Endothelial cell of umbilical vein (primary cell): Measurements from ENCODE around the gene FAM124B. TPM values are rescaled to one million over a fixed set of nuclear protein-coding genes. Genes with fewer than 3 reads are reported as not detected.

ENCODE experiments used
- BruUV-seq: library from RNA; stranded (reverse); fragments of 400-500 nt; replicated peaks from 2 replicates; lab custom pipeline; 2021; lab: Mats Ljungman, UMichigan
- CTCF ChIA-PET: fragments of 300-600, 350-600 bp; sonication (Branson Sonifier 250); formaldehyde crosslinking; loops from one replicate; lab custom pipeline; 2021; ENCODE audit warnings: antibody characterized with exemption, inconsistent platforms; lab: Charles Lee
- POLR2A ChIA-PET: fragments of 300-600, 350-600 bp; sonication (Branson Sonifier 250); formaldehyde crosslinking; loops from one replicate; lab custom pipeline; 2021; ENCODE audit warnings: antibody characterized with exemption, inconsistent platforms; lab: Charles Lee
- DNase-seq: peaks from one replicate; pipeline ENCODE4 v3.0.0-alpha.2; 2011; ENCODE audit warnings: low read depth, low spot score
- FAIRE-seq: peaks from 2 replicates; lab custom pipeline; 2011; peaks lifted over from hg19 to GRCh38; lab: Jason Lieb, UNC
- H2AFZ ChIP-seq: 2 replicates; pipeline ENCODE4 v1.6.0; 2012; ENCODE audit warnings: low read depth, low read length, control low read depth, inconsistent platforms
- H3K27ac ChIP-seq: 2 replicates; pipeline ENCODE4 v1.5.1; 2011; ENCODE audit warnings: low read depth, mild to moderate bottlenecking, control low read depth, low read length, moderate library complexity; ENCODE audit not compliant: insufficient read depth
- H3K27me3 ChIP-seq, 2 experiments: 2 replicates each; pipeline versions ENCODE4 v1.6.0 to v1.6.1; 2011; ENCODE audit warnings: low read length in 2 of 2, mixed read lengths in 1 of 2; ENCODE audit not compliant: control insufficient read depth in 2 of 2, insufficient read depth in 2 of 2
- H3K36me3 ChIP-seq, 2 experiments: 2 replicates in 1 of 2; 3 replicates in 1 of 2; pipeline ENCODE4 v1.5.1; 2011; ENCODE audit warnings: low read length in 2 of 2, mild to moderate bottlenecking in 1 of 2, moderate library complexity in 1 of 2; ENCODE audit not compliant: control insufficient read depth in 2 of 2, insufficient read depth in 2 of 2; ENCODE audit errors: extremely low read depth in 1 of 2
- H3K4me1 ChIP-seq: 3 replicates; pipeline ENCODE4 v1.5.1; 2011; ENCODE audit warnings: mild to moderate bottlenecking, low read length; ENCODE audit not compliant: control insufficient read depth, insufficient read depth; ENCODE audit errors: extremely low read depth
- H3K4me2 ChIP-seq: 2 replicates; pipeline ENCODE4 v1.6.1; 2011; ENCODE audit warnings: low read length, control low read depth, mixed read lengths; ENCODE audit not compliant: insufficient read depth
- H3K4me3 ChIP-seq, 3 experiments: fragments of 200-600 bp in 1 of 3; sonication (generic), shearing (Covaris generic) in 1 of 3; replicated peaks in 1 of 3; 2 replicates each; pipeline ENCODE4 v1.5.1; 2011 to 2016; ENCODE audit warnings: control low read depth in 3 of 3, low read length in 3 of 3, mild to moderate bottlenecking in 2 of 3, inconsistent platforms in 1 of 3, low read depth in 1 of 3, moderate library complexity in 1 of 3; ENCODE audit not compliant: insufficient read depth in 1 of 3
- H3K79me2 ChIP-seq: 2 replicates; pipeline ENCODE4 v1.6.0; 2012; ENCODE audit warnings: low read length, inconsistent platforms; ENCODE audit not compliant: control insufficient read depth, insufficient read depth
- H3K9ac ChIP-seq: replicated peaks from 2 replicates; pipeline ENCODE3; 2011; ENCODE audit warnings: low read length, control low read depth; ENCODE audit not compliant: insufficient read depth; ENCODE audit errors: extremely low read depth
- H3K9me1 ChIP-seq: replicated peaks from 3 replicates; pipeline ENCODE4 v1.6.0; 2011; ENCODE audit warnings: mild to moderate bottlenecking, low read length; ENCODE audit not compliant: control insufficient read depth, insufficient read depth; ENCODE audit errors: extremely low read depth
- H3K9me3 ChIP-seq: replicated peaks from 2 replicates; pipeline ENCODE4 v1.5.1; 2012; ENCODE audit warnings: low read length, inconsistent platforms; ENCODE audit not compliant: control insufficient read depth, insufficient read depth
- H4K20me1 ChIP-seq: replicated peaks from 2 replicates; pipeline ENCODE3; 2011; ENCODE audit warnings: mild to moderate bottlenecking, low read length; ENCODE audit not compliant: control insufficient read depth, insufficient read depth; ENCODE audit errors: extremely low read depth
- CTCF ChIP-seq, 2 donors: IDR thresholded peaks; 1 replicate in 1 of 2; 2 replicates in 1 of 2; pipeline ENCODE4 v1.5.1; 2011; ENCODE audit warnings: low read length in 2 of 2, mild to moderate bottlenecking in 2 of 2, moderate library complexity in 2 of 2, control low read depth in 1 of 2, inconsistent platforms in 1 of 2, low read depth in 1 of 2; ENCODE audit not compliant: insufficient read depth in 1 of 2; ENCODE audit errors: extremely low read depth in 1 of 2
- EZH2 ChIP-seq: IDR thresholded peaks from 2 replicates; pipeline ENCODE4 v1.6.1; 2012; ENCODE audit warnings: borderline replicate concordance, low read depth, mild to moderate bottlenecking, moderate library complexity, low read length, inconsistent platforms; ENCODE audit not compliant: severe bottlenecking
- JUN ChIP-seq: IDR thresholded peaks from 2 replicates; pipeline ENCODE4 v1.6.1; 2011; ENCODE audit warnings: borderline replicate concordance, low read depth; ENCODE audit not compliant: insufficient read length, insufficient read depth
- dilution Hi-C: fragments of 300-500 bp; cut with MboI; formaldehyde crosslinking; loops from one replicate; pipeline ENCODE4 v1.15.0; 2019; ENCODE audit warnings: low sequenced_read_pairs; ENCODE audit not compliant: extremely low pct_ligation_motif_present
- intact Hi-C: fragments of 100-400 bp; cut with micrococcal nuclease; formaldehyde crosslinking; loops from one replicate; pipeline ENCODE4 v1.10.0; 2022
- polyA plus RNA-seq, 4 experiments: library from polyadenylated mRNA; depleted of rRNA in 3 of 4; stranded (reverse) in 3 of 4; unstranded in 1 of 4; fragments of >200 nt; gene quantifications; 2 replicates each; pipeline versions ENCODE4 v1.2.1 to v1.2.3, GENCODE V29; 2011 to 2012; ENCODE audit warnings: missing spikeins in 1 of 4
- total RNA-seq: library from RNA; stranded (reverse); gene quantifications from 2 replicates; pipeline ENCODE4 v1.2.3, GENCODE V29; 2021

Gene FAM124B
- total and polyA plus RNA-seq, 2 donors (not counting 3 experiments of a cell fraction or from before 2014, with no cell fraction given): 82.0 to 119 TPM

DNA sequence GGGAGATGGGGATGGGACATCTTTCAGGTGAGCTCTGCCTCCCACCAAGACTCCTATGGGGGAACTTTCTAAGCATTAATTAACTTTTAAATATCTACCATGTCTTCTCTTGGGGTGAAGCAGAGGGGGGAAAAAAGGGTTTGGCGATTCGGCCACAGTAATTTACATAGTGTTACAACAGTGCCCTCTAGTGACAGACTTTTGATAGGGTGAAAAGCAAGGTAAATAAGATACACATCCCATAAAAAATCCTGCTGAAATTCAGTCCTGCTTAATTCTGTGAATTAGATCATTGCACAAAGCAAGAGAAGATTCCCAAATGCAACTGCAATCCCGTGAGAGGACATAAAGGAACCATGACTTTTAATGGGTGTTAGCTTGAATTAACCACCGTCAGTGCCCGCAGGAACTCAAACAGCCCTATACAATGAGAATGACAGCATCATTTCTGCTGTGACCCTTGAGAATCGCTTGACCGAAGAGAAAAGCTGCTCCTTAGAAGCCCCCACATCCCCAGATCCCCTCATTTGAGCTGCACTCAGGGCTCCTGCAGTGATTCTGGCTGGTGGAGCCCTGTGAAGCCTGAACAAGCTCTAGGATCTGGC lies 32.8 kb downstream of the FAM124B start:
- CTCF ChIA-PET: interaction anchor here (0.6 to 9.0 kb wide), 32 partner anchors 8 to 408 kb away, joined by 3 to 84 read pairs (median 4); partner anchors contain the start of genes CUL3 and FAM124B

More for the DNA sequence above, 32.8 kb downstream of the FAM124B start:
- Histone ChIP-seq H3K27me3 (no peaks in the 10 kb centered on the region), H3K36me3 (no peaks in the 10 kb centered on the region), H3K79me2 (no peaks in the 10 kb centered on the region), H3K4me1 (no peaks in the 10 kb centered on the region), H3K27ac (no peak overlapping the region), H4K20me1 (no peaks in the 10 kb centered on the region), H3K4me2 (no peak overlapping the region), H2AFZ (no peak overlapping the region), H3K4me3 (no peak overlapping the region), H3K9ac (no peak overlapping the region), H3K9me1 (no peaks in the 10 kb centered on the region), H3K9me3 (no peaks in the 10 kb centered on the region)
- no TSS peak for BruUV-seq
- dilution Hi-C loops: no loop called here
- TF ChIP-seq CTCF (IDR thresholded peaks at IDR 0.05; ENCODE audit: extremely low read depth in 1 of 2, insufficient read depth in 1 of 2, low read depth in 1 of 2, low read length in 2 of 2) (peak; percentile 49 to 50), EZH2 (no peak), JUN (no peak)
- intact Hi-C loops: loop anchor here (2.0 kb wide), 1 partner anchor 80 kb away; no protein-coding TSS in a partner anchor
- DNase-seq (no peak), FAIRE-seq (peak; percentile 49)
- POLR2A ChIA-PET: no interaction called here
